ENCODE results near the gene RBM24.

RBM24 gene

DNA sequence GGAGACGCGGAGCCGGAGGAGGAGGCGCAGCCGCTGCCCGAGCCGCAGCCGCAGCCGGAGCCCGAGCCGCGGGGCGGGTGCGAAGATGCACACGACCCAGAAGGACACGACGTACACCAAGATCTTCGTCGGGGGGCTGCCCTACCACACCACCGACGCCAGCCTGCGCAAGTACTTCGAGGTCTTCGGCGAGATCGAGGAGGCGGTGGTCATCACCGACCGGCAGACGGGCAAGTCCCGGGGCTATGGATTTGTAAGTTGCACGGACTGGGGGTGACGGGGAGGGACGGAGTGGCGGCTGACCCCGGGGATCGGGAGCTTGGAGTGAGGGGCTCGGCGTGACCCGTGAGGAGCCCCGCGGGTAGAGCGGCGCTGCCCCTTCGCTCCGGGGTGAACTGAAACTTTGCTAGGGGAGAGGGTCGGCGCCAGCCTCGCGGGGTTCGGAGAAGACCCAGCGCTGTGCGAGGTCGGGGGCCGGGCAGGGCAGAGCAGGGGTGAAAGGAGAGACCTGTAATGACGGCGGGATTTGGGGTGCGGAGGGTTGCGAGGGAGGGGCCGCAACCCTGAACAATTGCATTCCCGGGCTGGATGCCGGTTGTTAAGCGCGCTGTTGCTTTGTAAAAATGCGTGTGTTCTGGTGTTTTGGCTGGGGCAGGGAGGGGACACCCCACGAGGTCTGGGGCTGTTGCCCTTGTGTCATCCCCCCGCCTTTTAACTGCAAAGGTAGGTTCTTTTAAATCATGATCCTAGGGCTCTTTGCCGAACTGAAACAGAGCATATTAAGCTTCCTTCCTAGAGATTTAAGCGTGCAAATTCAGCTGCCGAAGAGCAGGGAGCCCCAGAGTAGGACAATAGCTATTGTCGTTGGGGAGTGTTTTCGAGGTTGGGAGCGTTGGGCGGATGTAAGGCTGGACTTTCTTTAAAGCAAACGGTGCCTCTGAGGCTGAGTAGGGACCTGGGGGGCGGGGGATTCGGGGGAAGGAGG is 628 bp downstream of the RBM24 start:
- DNase-seq (ENCODE audit: low read depth): no peak
- H3K4me3 ChIP-seq (ENCODE audit: low read depth, low read length): peak overlapping the region; percentile 68
- TF ChIP-seq, protein P1, sequence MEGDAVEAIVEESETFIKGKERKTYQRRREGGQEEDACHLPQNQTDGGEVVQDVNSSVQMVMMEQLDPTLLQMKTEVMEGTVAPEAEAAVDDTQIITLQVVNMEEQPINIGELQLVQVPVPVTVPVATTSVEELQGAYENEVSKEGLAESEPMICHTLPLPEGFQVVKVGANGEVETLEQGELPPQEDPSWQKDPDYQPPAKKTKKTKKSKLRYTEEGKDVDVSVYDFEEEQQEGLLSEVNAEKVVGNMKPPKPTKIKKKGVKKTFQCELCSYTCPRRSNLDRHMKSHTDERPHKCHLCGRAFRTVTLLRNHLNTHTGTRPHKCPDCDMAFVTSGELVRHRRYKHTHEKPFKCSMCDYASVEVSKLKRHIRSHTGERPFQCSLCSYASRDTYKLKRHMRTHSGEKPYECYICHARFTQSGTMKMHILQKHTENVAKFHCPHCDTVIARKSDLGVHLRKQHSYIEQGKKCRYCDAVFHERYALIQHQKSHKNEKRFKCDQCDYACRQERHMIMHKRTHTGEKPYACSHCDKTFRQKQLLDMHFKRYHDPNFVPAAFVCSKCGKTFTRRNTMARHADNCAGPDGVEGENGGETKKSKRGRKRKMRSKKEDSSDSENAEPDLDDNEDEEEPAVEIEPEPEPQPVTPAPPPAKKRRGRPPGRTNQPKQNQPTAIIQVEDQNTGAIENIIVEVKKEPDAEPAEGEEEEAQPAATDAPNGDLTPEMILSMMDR (IDR thresholded peaks at IDR 0.05; ENCODE audit: control insufficient read depth, extremely low read depth, insufficient read depth): no peak

DNA sequence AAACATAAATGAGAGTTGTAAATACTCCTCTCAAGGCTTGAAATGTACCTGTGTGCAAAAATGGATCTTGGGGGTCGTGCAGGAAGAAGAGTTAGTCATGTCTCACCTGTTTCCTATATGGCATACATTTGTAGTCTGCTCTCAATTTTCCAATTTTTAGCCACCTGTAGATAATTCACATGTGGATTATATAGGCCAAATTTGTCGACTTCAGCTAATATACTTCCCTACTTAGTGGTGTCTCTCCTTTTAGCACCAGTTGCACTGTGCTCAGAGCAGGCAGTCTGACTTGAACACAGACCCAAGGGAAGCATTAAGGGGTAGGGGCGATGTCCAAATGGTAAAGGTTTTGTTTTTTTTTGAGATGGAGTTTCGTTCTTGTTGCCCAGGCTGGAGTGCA is 1.9 kb downstream of the RBM24 start:
- TF ChIP-seq, protein P1 (IDR thresholded peaks at IDR 0.05; ENCODE audit: control insufficient read depth, extremely low read depth, insufficient read depth): no peak
- no peak overlapping the region for H3K4me3 ChIP-seq (ENCODE audit: low read depth, low read length)

DNA sequence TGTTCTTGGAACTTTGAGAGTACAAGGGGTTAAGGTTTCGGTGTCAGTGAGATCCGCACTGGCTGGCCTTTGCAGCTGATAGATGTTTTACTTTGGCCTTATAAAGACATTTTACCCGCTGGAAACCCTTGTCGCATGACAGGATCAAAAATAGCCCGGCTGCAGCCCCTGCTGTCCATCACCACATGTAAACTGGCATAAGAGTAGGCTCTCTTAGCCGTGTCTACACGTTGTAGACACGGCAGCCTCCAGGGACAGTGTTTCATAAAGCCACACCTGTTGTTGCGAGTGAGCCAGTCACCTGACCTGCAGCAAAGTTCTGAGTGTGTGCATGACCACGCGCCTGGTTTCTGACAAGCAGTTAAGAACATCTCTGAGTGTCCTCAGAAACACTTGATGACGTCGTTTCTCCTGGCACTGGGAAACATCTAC is 8.5 kb downstream of the RBM24 start:
- H3K4me3 ChIP-seq (ENCODE audit: low read depth, low read length): no peak overlapping the region
- TF ChIP-seq, protein P1 (IDR thresholded peaks at IDR 0.05; ENCODE audit: control insufficient read depth, extremely low read depth, insufficient read depth): no peak
- no peak for DNase-seq (ENCODE audit: low read depth)

More for the DNA sequence above, 1.9 kb downstream of the RBM24 start:
- DNase-seq (ENCODE audit: low read depth): no peak

DNA sequence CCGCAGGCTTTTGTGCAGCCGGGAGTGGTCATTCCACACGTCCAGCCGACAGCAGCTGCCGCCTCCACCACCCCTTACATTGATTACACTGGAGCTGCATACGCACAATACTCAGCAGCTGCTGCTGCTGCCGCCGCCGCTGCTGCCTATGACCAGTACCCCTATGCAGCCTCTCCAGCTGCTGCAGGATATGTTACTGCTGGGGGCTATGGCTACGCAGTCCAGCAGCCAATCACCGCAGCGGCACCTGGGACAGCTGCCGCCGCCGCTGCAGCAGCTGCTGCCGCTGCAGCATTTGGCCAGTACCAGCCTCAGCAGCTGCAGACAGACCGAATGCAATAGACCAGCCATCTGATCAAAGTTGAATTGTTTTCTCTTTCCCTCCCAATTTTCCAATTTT is 10.6 kb downstream of the RBM24 start:
- TF ChIP-seq, protein P1 (IDR thresholded peaks at IDR 0.05; ENCODE audit: control insufficient read depth, extremely low read depth, insufficient read depth): no peak
- H3K4me3 ChIP-seq (ENCODE audit: low read depth, low read length): no peak overlapping the region
- no peak for DNase-seq (ENCODE audit: low read depth)

GRCh38 chr6:17292600-17293133 is 11.5 kb downstream of the RBM24 start:
- TF ChIP-seq, protein P1 (IDR thresholded peaks at IDR 0.05; ENCODE audit: control insufficient read depth, extremely low read depth, insufficient read depth): no peak
- H3K4me3 ChIP-seq (ENCODE audit: low read depth, low read length): no peak overlapping the region
- no peak for DNase-seq (ENCODE audit: low read depth)

DNA sequence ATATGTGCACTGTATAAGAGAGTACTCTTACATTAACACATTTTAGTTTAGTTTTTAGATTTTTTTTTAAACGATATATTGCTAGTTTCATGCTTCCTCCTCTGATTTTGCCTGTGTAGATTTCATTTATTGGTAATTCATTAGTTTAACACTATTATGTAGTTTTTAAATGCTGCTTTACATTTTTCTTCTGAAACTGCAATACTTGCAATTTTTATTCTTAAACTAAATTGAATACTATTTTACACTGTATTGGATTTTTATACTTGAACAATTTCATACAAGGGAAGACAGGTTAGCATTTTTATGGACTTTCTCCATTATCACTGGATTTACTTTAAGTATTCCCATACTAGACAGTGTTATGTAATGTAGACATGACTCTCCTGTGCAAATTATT is 12.2 kb downstream of the RBM24 start:
- TF ChIP-seq, protein P1 (IDR thresholded peaks at IDR 0.05; ENCODE audit: control insufficient read depth, extremely low read depth, insufficient read depth): no peak
- H3K4me3 ChIP-seq (ENCODE audit: low read depth, low read length): no peak overlapping the region
- DNase-seq (ENCODE audit: low read depth): no peak
